ENCODE measurements around the gene OSTN.
"Not testable (repeated sequence)": the region's sequence is repeated elsewhere in the genome, so short reads cannot be mapped to it uniquely, and the experiment has no call there.

Gene OSTN

GRCh38 chr3:191234216-191234615 lies 35.2 kb downstream of the OSTN start:
- no peak for DNase-seq (ENCODE audit: low read depth in 1 of 2, low spot score in 1 of 2)

- no peak for DNase-seq (ENCODE audit: low read depth in 1 of 2, low spot score in 1 of 2)
Observed at GRCh38 chr3:191235331-191236314, 36.6 kb downstream of the OSTN start.

- no peak for DNase-seq (ENCODE audit: low read depth in 1 of 2, low spot score in 1 of 2)
Observed at GRCh38 chr3:191236646-191237045, 37.6 kb downstream of the OSTN start.

GRCh38 chr3:191237047-191237882 lies 38.2 kb downstream of the OSTN start:
- DNase-seq (ENCODE audit: low read depth in 1 of 2, low spot score in 1 of 2) = no peak

GRCh38 chr3:191238321-191238817 lies 39.3 kb downstream of the OSTN start:
- no peak for DNase-seq (ENCODE audit: low read depth in 1 of 2, low spot score in 1 of 2)

- no peak for DNase-seq (ENCODE audit: low read depth in 1 of 2, low spot score in 1 of 2)
Observed at GRCh38 chr3:191239407-191240031, 40.5 kb downstream of the OSTN start.

GRCh38 chr3:191240486-191240885 lies 41.4 kb downstream of the OSTN start:
- DNase-seq (ENCODE audit: low read depth in 1 of 2, low spot score in 1 of 2) = no peak

- DNase-seq (ENCODE audit: low read depth in 1 of 2, low spot score in 1 of 2) = no peak
Observed at GRCh38 chr3:191244242-191244867, 45.3 kb downstream of the OSTN start.

GRCh38 chr3:191246034-191246433 lies 47.0 kb downstream of the OSTN start:
- not testable (repeated sequence) for DNase-seq (ENCODE audit: low read depth in 1 of 2, low spot score in 1 of 2)

- DNase-seq (ENCODE audit: low read depth in 1 of 2, low spot score in 1 of 2) = no peak
Observed at GRCh38 chr3:191246630-191247029, 47.6 kb downstream of the OSTN start.

GRCh38 chr3:191253089-191253799 lies 54.2 kb downstream of the OSTN start:
- DNase-seq (ENCODE audit: low read depth in 1 of 2, low spot score in 1 of 2) = no peak

- no peak for DNase-seq (ENCODE audit: low read depth in 1 of 2, low spot score in 1 of 2)
Observed at GRCh38 chr3:191254098-191254873, 55.2 kb downstream of the OSTN start.

- no peak for DNase-seq (ENCODE audit: low read depth in 1 of 2, low spot score in 1 of 2)
Observed at GRCh38 chr3:191255156-191255555, 56.1 kb downstream of the OSTN start.

- no peak for DNase-seq (ENCODE audit: low read depth in 1 of 2, low spot score in 1 of 2)
Observed at GRCh38 chr3:191256405-191256804, 57.4 kb downstream of the OSTN start.

GRCh38 chr3:191257286-191257685 lies 58.2 kb downstream of the OSTN start:
- DNase-seq (ENCODE audit: low read depth in 1 of 2, low spot score in 1 of 2) = no peak

- DNase-seq (ENCODE audit: low read depth in 1 of 2, low spot score in 1 of 2) = no peak
Observed at GRCh38 chr3:191259486-191259885, 60.4 kb downstream of the OSTN start.

- no peak for DNase-seq (ENCODE audit: low read depth in 1 of 2, low spot score in 1 of 2)
Observed at GRCh38 chr3:191260431-191261303, 61.6 kb downstream of the OSTN start.

- no peak for DNase-seq (ENCODE audit: low read depth in 1 of 2, low spot score in 1 of 2)
Observed at GRCh38 chr3:191261304-191261638, 62.2 kb downstream of the OSTN start.

GRCh38 chr3:191262650-191263049 lies 63.6 kb downstream of the OSTN start:
- no peak for DNase-seq (ENCODE audit: low read depth in 1 of 2, low spot score in 1 of 2)
